Ishikawa (cell line): ENCODE data around the gene PRELID2.

ENCODE experiments used
- EGR1 ChIP-seq: IDR thresholded peaks from 2 replicates; pipeline ENCODE4 v1.6.1; 2012
- MAX ChIP-seq: IDR thresholded peaks from 2 replicates; pipeline ENCODE4 v1.6.1; 2012
- NFIC ChIP-seq: IDR thresholded peaks from 2 replicates; pipeline ENCODE4 v1.6.1; 2012
- YY1 ChIP-seq: IDR thresholded peaks from 2 replicates; pipeline ENCODE4 v1.6.1; 2012; ENCODE audit warnings: low read depth

DNA sequence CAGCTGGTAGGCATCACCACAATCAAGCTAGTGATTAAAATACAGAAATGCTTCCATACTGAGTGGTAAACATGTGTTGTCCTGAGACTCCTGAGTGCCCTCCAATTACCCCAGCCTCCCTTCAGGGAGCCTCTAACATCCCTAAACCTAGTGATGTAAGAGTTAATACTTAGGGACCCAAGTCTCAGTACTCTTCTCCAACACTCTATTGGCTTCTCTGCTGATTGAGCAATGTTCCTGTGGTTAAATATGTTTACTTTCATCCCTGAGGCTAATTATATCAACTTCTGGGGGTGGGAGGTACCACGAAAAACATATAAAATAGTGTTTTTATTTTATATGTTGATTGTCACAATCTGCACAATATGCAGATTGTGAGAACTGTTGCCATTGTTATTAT is 32.7 kb upstream of the PRELID2 start:
- TF ChIP-seq NFIC (no peak), EGR1 (no peak), MAX (no peak), YY1 (no peak)
